Neural cell (in vitro differentiated cells): ENCODE results near the gene CCDC124.

Experiments used
- EZH2 ChIP-seq: fragments of 200-600, 300-800 bp; shearing (Covaris generic), sonication (generic); IDR thresholded peaks from 2 replicates; pipeline ENCODE4 v1.6.1; 2014; ENCODE audit warnings: antibody characterized with exemption, low read length, borderline replicate concordance, mild to moderate bottlenecking; ENCODE audit not compliant: insufficient read depth, poor library complexity, severe bottlenecking
- POLR2AphosphoS5 ChIP-seq: IDR thresholded peaks from 2 replicates; pipeline ENCODE4 v1.6.1; 2012
- TAF1 ChIP-seq: IDR thresholded peaks from 2 replicates; pipeline ENCODE4 v1.6.1; 2012; ENCODE audit warnings: low read depth
- TF ChIP-seq, protein P1 (sequence below): fragments of 450-650 bp; IDR thresholded peaks from 2 replicates; pipeline ENCODE4 v1.5.1; 2014; ENCODE audit warnings: antibody characterized with exemption, mild to moderate bottlenecking, moderate library complexity; ENCODE audit not compliant: poor library complexity, severe bottlenecking

- no peak for TF ChIP-seq POLR2AphosphoS5
- no peak for TF ChIP-seq TAF1
- TF ChIP-seq, protein P1, sequence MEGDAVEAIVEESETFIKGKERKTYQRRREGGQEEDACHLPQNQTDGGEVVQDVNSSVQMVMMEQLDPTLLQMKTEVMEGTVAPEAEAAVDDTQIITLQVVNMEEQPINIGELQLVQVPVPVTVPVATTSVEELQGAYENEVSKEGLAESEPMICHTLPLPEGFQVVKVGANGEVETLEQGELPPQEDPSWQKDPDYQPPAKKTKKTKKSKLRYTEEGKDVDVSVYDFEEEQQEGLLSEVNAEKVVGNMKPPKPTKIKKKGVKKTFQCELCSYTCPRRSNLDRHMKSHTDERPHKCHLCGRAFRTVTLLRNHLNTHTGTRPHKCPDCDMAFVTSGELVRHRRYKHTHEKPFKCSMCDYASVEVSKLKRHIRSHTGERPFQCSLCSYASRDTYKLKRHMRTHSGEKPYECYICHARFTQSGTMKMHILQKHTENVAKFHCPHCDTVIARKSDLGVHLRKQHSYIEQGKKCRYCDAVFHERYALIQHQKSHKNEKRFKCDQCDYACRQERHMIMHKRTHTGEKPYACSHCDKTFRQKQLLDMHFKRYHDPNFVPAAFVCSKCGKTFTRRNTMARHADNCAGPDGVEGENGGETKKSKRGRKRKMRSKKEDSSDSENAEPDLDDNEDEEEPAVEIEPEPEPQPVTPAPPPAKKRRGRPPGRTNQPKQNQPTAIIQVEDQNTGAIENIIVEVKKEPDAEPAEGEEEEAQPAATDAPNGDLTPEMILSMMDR, result no peak
- no peak for TF ChIP-seq EZH2
Measured at GRCh38 chr19:17977021-17977420, 44.2 kb downstream of the CCDC124 start.
